Urothelium cell line (cell line): ENCODE data around the gene HOXA9.
A peak's percentile ranks its signal among the peaks of the same experiment; 100 is the strongest.

Experiments used
- DNase-seq: peaks from one replicate; pipeline ENCODE4 v3.0.0; 2011; ENCODE audit warnings: low spot score, mixed read lengths
- FAIRE-seq: peaks from 2 replicates; lab custom pipeline; 2011; peaks lifted over from hg19 to GRCh38; lab: Jason Lieb, UNC

HOXA9 gene

DNA sequence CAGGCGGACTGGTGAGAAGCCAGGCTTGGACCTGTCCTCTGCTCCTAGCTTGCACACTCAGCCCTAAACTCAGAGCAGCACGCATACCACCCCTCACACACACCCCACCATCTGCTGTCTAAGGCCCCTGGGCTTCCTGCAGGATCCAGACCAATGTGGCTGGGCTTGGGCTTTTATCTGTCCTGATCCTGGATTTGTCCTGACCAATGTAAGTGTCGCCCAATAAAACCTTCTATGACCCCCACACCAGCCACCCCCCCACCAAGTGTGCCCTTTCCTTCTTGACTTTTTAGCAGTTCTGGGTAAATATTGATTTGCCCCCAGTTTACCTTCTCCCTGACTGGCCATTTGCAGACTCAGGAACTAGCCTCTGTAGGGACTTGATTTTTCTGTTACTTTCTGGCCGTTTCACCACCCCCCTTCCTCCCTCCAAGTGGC is 36.3 kb upstream of the HOXA9 start:
- DNase-seq, result no peak
- FAIRE-seq, result no peak

- FAIRE-seq, result peak; percentile 56
- no peak for DNase-seq
Measured at GRCh38 chr7:27200761-27201579, 35.6 kb upstream of the HOXA9 start.

- DNase-seq (peak; percentile 92), FAIRE-seq (peak; percentile 95)
Measured at GRCh38 chr7:27199849-27200760, 34.8 kb upstream of the HOXA9 start, which contains the start of gene HOXA13. Gene HOXA13, minus strand, starts transcription at chr7:27200091. Its CDS starts 14 bp downstream, at chr7:27200077.

GRCh38 chr7:27198871-27199801 is 33.8 kb upstream of the HOXA9 start:
- peak; percentile 79 for FAIRE-seq
- DNase-seq, result peak; percentile 64

DNA sequence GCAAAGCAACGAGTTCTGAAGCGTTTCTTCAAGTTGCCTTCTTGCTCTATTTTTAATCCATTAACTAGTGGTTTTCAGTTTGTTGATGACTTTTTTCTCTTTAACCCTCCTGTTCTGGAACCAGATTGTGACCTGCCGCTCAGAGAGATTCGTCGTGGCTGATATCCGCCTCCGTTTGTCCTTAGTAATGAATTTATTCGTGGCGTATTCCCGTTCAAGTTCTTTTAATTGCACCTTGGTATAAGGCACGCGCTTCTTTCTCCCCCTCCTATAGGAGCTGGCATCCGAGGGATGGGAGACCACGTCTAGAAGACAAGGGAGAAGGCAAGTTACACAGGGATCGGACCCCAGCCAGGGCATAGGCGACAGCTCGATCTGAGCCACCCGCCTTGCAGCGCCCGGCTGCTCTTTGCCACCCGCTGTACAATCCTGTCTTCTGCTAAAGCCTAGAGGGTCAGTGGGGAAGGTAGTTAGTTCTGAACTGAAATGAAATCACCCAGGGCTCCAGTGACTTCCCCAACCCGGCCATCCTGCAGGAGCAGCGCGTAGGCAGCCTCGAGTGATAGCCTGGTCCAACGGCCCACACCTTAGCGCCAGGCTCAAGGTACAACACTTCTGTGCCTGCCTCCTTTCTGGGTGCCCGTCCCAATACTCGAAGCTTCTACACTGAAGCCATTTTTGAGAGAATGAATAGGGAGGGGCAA is 33.0 kb upstream of the HOXA9 start:
- DNase-seq, result no peak

GRCh38 chr7:27197137-27198042 is 32.1 kb upstream of the HOXA9 start:
- no peak for DNase-seq
- FAIRE-seq, result no peak

More for the DNA sequence above, 33.0 kb upstream of the HOXA9 start:
- FAIRE-seq, result no peak

DNA sequence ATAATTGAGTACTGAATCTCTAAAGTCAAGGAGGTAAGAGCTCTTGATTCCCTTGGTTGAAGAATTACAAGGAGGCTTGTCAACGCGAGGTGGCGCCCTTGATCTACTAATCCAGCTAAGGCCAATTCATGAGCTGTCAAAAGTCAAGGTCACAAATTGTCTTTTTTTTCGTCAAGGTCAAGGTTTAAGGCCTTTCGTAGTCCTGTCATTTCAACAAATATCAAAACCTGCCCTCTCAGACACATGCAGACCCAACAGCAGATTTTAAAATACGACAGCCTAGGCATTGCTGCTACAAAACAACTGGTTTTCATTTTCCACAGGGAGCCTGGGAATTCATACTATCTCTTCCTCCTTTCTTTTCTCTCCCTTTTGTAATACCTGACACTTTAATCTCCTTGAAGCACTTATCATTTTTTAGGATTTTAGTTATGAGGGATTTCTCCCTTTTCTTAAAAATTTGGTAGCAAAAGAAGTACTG is 31.0 kb upstream of the HOXA9 start:
- peak; percentile 92 for FAIRE-seq
- peak; percentile 67 for DNase-seq

GRCh38 chr7:27194686-27195379 is 29.5 kb upstream of the HOXA9 start:
- FAIRE-seq, result no peak
- no peak for DNase-seq

- DNase-seq (no peak), FAIRE-seq (peak; percentile 69)
Measured at GRCh38 chr7:27194002-27194352, 28.6 kb upstream of the HOXA9 start.

DNA sequence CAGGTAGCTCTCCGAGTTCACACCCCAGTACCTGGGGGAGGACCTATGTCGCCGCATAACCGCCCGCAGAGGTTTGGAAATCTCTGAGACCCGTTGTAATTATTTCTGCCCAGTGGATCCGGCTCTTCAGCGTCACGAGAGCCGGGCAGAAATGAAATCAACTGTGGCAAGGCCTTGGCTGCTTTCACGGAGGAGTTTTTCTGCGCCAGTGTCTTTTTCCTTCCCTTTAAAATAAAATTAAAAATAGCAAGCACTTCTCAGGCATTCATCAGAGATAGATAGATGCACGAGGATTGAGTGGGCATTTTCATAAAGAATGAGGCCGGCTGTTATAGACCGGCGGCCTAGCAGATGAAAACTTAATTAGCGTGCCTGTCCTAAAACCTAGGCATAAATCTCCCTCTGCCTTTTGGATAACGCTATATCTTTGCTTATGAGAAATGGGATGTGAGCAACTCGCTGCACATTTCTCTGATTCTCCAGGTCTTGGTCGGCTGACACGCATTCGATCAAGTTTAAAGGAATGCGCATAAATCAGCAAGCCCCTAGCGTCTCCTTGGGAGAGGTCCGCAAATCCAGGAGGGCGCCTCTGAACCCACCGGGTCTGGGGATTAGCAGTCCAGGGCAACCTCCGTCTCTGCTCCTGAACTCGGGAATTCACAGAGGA is 28.1 kb upstream of the HOXA9 start:
- FAIRE-seq, result no peak
- no peak for DNase-seq

GRCh38 chr7:27192546-27193334 is 27.4 kb upstream of the HOXA9 start:
- no peak for FAIRE-seq
- no peak for DNase-seq

DNA sequence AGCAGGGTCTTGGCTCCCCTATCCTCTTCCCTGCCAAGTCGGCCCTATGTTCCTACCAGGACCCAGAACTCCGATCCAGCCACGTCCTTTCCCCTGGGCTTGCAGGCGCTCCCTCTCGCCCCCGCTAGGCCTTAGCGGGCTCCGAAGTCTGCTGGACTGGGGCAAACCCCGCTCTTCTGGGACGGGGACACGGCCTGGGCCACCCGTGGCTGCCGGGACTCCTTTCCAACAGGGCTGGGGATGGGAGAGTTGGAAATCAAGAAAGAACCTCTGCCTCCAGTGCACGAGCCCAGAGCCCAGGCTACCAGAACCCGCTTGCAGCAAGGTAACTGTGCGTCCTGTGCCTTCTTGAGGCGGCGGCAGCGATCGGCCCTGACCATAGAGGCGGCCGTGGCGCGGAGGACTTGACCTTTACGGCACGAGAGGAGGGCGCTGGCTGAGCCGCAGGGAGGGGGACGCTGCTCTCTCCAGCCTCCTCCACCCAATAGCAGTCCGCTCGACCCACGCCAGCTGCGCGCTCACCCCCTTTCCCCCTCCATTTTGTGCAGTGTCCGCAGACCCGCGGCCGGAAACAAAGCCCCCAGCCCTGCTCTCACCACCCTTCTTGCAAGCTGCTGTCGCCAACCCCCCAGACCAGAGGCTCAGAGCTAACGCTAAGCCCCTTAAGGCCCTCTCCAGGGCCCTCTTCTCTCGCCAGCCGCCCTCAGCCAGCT is 26.7 kb upstream of the HOXA9 start:
- FAIRE-seq (no peak), DNase-seq (no peak)

- DNase-seq, result no peak
- no peak for FAIRE-seq
Measured at GRCh38 chr7:27191161-27191731, 25.9 kb upstream of the HOXA9 start.

DNA sequence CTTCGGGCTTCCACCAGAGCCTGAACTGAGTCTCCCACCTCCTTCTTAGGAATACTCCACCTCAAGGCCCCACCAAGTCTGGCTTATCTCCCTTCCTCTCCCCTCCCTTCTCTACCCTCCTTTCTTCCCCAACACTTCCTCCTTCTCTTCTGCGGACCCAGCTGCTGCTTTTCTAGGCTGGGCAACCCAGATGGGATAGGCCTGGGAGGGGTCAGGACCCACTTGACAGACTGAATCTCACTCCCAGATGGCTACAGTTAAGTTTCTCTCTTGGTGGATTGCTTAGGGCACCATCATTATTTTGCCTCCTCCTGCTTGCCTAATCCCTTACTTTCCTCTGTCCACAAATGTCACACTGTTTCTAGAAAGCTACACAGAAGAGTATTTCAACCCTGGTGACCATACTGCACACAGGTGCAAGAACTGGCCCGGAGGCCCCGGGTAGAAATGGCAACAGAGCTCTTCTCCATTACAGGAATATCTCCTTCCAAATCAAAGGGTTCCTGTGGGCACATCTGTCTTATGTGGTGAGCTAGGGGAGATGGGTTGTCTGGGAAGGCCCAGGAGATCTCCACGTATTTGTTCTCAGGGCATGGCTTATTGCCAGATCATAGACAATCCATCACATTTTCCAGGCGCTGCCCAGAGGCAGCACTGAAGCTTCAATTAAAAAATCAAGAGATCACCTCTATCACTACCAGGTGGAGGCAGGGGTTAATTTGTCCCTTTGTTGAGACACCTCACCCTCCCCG is 24.8 kb upstream of the HOXA9 start:
- FAIRE-seq, result no peak
- no peak for DNase-seq

DNA sequence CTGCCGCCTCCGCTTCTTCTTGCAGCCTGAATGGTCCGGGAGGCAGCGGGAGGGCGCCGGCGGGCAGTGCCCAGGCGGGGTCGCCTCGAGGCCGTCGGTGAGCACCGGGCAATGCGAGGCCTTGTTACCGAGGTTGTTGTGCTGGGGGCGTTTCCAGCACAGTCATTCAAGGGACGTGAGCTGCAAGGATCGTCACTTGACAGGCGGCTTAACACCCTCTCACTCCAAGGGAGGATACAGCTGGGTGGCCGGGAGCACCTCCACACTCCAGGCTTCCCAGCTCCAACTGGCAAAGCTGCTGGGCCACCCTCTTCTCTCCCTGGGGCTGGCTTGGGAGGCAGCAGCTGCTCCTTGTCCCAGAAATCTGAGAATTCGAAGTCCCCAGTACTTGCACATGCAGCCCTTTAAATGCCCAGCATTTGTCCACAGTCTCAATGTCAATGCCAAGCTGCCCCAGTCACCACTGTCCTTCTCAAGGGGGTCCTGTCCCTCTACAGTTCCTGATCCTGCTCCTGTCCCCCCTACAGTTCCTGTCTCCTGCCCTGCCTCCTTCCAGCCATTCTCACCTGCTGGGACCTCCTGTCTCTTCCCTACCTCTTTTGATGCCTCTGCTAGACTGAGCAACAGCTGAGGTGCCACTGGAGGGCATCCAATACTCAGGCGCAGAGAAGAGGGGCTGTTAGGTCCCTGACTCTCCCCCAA is 24.1 kb upstream of the HOXA9 start:
- DNase-seq (no peak), FAIRE-seq (no peak)
